GM23338 (cell line): ENCODE data around the gene CUX1. TPM values are rescaled to one million over a fixed set of nuclear protein-coding genes. Genes with fewer than 3 reads are reported as not detected.

Source experiments
- ATAC-seq: fragments of 200-7000 bp; cut with Tn5 transposase; 3 replicates; pipeline ENCODE4 v1.9.1; 2020
- DNase-seq: peaks from one replicate; pipeline ENCODE4 v3.0.0-alpha.2; 2015; ENCODE audit warnings: low spot score
- H2AFZ ChIP-seq: fragments of 200-600 bp; sonication (generic); 2 replicates; pipeline ENCODE4 v1.8.0; 2016; ENCODE audit warnings: antibody characterized with exemption, mild to moderate bottlenecking, moderate library complexity
- H3F3A ChIP-seq: fragments of 200-600 bp; sonication (generic); replicated peaks from 2 replicates; pipeline ENCODE4 v1.8.0; 2017; ENCODE audit warnings: antibody characterized with exemption, mixed run types, low read depth
- H3K27ac ChIP-seq: fragments of 200-600 bp; sonication (generic); 2 replicates; pipeline ENCODE4 v1.6.1; 2016; ENCODE audit warnings: low read depth
- H3K27me3 ChIP-seq: fragments of 200-600 bp; sonication (generic); 2 replicates; pipeline ENCODE4 v1.8.0; 2016; ENCODE audit warnings: mild to moderate bottlenecking, mixed run types, moderate library complexity; ENCODE audit not compliant: insufficient read depth
- H3K36me3 ChIP-seq: fragments of 200-600 bp; sonication (generic); 2 replicates; pipeline ENCODE4 v1.8.0; 2016; ENCODE audit warnings: mild to moderate bottlenecking; ENCODE audit not compliant: insufficient read depth
- H3K4me1 ChIP-seq: fragments of 200-600 bp; sonication (generic); 2 replicates; pipeline ENCODE4 v1.8.0; 2016; ENCODE audit warnings: mild to moderate bottlenecking, moderate library complexity; ENCODE audit not compliant: insufficient read depth
- H3K4me2 ChIP-seq: fragments of 200-600 bp; sonication (generic); 2 replicates; pipeline ENCODE4 v1.7.1; 2017; ENCODE audit warnings: mixed run types
- H3K4me3 ChIP-seq: fragments of 200-600 bp; sonication (generic); 2 replicates; pipeline ENCODE4 v1.6.1; 2016; ENCODE audit warnings: mixed run types
- H3K79me2 ChIP-seq: fragments of 200-600 bp; sonication (generic); replicated peaks from 2 replicates; pipeline ENCODE4 v1.8.0; 2017; ENCODE audit warnings: mild to moderate bottlenecking; ENCODE audit not compliant: insufficient read depth
- H3K9me2 ChIP-seq: fragments of 200-600 bp; sonication (generic); 2 replicates; pipeline ENCODE4 v1.8.0; 2017; ENCODE audit not compliant: insufficient read depth
- H4K20me1 ChIP-seq: fragments of 200-600 bp; sonication (generic); replicated peaks from 2 replicates; pipeline ENCODE4 v1.8.0; 2017; ENCODE audit warnings: mild to moderate bottlenecking; ENCODE audit not compliant: insufficient read depth
- H3K27ac Mint-ChIP-seq: 2 replicates; pipeline ENCODE4 v1.8.0; 2020; ENCODE audit warnings: inconsistent platforms, mild to moderate bottlenecking, moderate library complexity, mixed read lengths
- H3K27me3 Mint-ChIP-seq: 3 replicates; pipeline ENCODE4 v1.8.0; 2022; ENCODE audit warnings: low read depth, mild to moderate bottlenecking, moderate library complexity, mixed read lengths, inconsistent platforms; ENCODE audit not compliant: insufficient read depth, poor library complexity
- H3K36me3 Mint-ChIP-seq: 3 replicates; pipeline ENCODE4 v1.8.0; 2021; ENCODE audit warnings: low read depth, mild to moderate bottlenecking, inconsistent platforms, moderate library complexity, mixed read lengths
- H3K4me1 Mint-ChIP-seq: 3 replicates; pipeline ENCODE4 v1.8.0; 2020; ENCODE audit warnings: mild to moderate bottlenecking, inconsistent platforms, mixed read lengths
- H3K4me3 Mint-ChIP-seq: 3 replicates; pipeline ENCODE4 v1.8.0; 2021; ENCODE audit warnings: moderate library complexity, mild to moderate bottlenecking, inconsistent platforms, mixed read lengths
- H3K9me3 Mint-ChIP-seq: 3 replicates; pipeline ENCODE4 v1.8.0; 2020; ENCODE audit warnings: moderate library complexity, mild to moderate bottlenecking, inconsistent platforms, mixed read lengths
- CREB1 ChIP-seq: fragments of 250-450 bp; sonication (Bioruptor Pico); IDR thresholded peaks from 2 replicates; pipeline ENCODE4 v1.5.0; 2020; ENCODE audit warnings: low read depth, mild to moderate bottlenecking, moderate library complexity
- EZH2phosphoT487 ChIP-seq: fragments of 200-600 bp; sonication (generic); IDR thresholded peaks from one replicate; pipeline ENCODE4 v1.8.1; 2018; ENCODE audit warnings: antibody characterized with exemption; ENCODE audit not compliant: unreplicated experiment
- POLR2AphosphoS5 ChIP-seq: IDR thresholded peaks from 2 replicates; pipeline ENCODE4 v1.6.1; 2016; ENCODE audit warnings: antibody characterized with exemption, low read depth
- ZNF114 ChIP-seq: fragments of 250-450 bp; sonication (Bioruptor Pico); IDR thresholded peaks from 2 replicates; pipeline ENCODE4 v1.5.0; 2020; ENCODE audit warnings: mild to moderate bottlenecking, moderate library complexity
- long read RNA-seq: library from polyadenylated mRNA; unstranded; transcript quantifications from one replicate; pipeline ENCODE4 v2.0.0, GENCODE V29; 2020; ENCODE audit not compliant: unreplicated experiment
- polyA plus RNA-seq: library from polyadenylated mRNA; unstranded; fragments of >200 nt; fragmentation: Nextera tagmentation; extraction: Ambion mirVana; gene quantifications from 2 replicates; pipeline ENCODE4 v1.2.1, GENCODE V29; 2016
- total RNA-seq: library from RNA; depleted of rRNA; stranded (reverse); fragments of >200 nt; shearing (Covaris generic); gene quantifications from 2 replicates; pipeline ENCODE4 v1.2.3, GENCODE V29; 2014; rRNA removed
- TF ChIP-seq, protein P1 (sequence below): IDR thresholded peaks from one replicate; pipeline ENCODE4 v1.6.1; 2018; ENCODE audit warnings: antibody characterized with exemption; ENCODE audit not compliant: unreplicated experiment
- TF ChIP-seq, protein P2 (sequence below): fragments of 250-450 bp; sonication (Bioruptor Pico); IDR thresholded peaks from 2 replicates; pipeline ENCODE4 v1.5.0; 2020; ENCODE audit warnings: mild to moderate bottlenecking, moderate library complexity

CUX1 gene
- total RNA-seq (41.4 and 64.0 TPM in 2 replicates), polyA plus RNA-seq (40.1 and 49.9 TPM in 2 replicates)
- long read RNA-seq, partial matches to known transcripts: 2 of 6 reads
- long read RNA-seq, other reads (novel, unspliced or antisense): 3 of 6 reads

DNA sequence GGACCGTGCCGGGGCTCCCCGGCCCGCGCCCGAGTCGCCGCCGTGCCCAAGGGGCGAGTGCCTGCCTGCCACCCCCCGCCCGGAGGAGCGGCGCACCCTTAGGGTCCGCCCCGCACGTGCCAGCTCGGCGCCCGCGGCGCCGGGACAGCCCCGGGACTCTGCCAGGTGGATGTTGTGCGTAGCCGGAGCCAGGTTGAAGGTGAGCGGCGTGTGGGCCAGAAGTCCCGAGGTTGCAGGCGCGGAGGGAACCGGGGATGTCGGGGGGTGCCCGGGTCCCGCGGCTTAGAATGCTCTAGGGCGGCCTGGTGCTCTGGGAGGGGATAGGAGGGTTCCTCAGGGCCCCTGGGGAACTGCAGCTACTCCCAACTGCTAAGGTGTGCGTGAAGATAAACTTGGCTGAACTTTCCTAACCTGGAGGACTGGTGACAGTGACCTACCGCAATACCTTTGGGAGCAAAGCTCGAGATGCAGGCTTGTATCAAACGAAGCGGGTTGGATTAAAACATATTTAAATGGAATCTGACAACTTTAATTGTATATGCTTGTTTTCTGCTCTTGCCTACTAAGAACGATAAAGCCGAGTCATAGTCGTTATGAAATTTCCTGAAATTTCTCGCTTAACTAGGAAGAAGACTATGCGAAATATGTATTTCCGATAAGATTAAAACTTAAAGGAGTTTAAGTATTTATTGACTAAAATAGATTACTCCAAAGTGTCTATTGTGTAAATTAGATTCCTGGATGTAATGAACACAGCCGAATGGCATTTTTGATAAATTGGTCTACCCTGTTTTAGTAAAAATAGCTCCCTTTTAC is at the start of gene CUX1:
CUX1 (plus strand) TSS at position 156 of the 816 bp plus-strand sequence; CDS start at position 170, 14 bp downstream.
- Mint-ChIP-seq H3K36me3 (no peaks in the 10 kb centered on the region; the same call in 2 of the 3 replicates), H3K27ac (no peak within 1 kb of the TSS), H3K9me3 (no peaks in the 10 kb centered on the region; the same call in 2 of the 3 replicates), H3K27me3 (peaks cover 14% of the 10 kb centered on the region), H3K4me3 (peak within 1 kb of the TSS; percentile 84), H3K4me1 (peaks cover 56% of the 10 kb centered on the region)
- peak within 1 kb of the TSS; percentile 63 for H3K4me3 ChIP-seq
- no peaks in the 10 kb centered on the region for H3K36me3 ChIP-seq
- peaks cover 53% of the 10 kb centered on the region for H3K4me1 ChIP-seq
- DNase-seq: peak; percentile 62
- ATAC-seq: peak; percentile 24
- H3K79me2 ChIP-seq: peaks cover 53% of the 10 kb centered on the region
- no peak within 1 kb of the TSS for H3K27ac ChIP-seq
- H2AFZ ChIP-seq: no peak within 1 kb of the TSS
- H3K4me2 ChIP-seq: peak within 1 kb of the TSS; percentile 88
- H4K20me1 ChIP-seq: peaks cover 40% of the 10 kb centered on the region
- TF ChIP-seq, protein P1, sequence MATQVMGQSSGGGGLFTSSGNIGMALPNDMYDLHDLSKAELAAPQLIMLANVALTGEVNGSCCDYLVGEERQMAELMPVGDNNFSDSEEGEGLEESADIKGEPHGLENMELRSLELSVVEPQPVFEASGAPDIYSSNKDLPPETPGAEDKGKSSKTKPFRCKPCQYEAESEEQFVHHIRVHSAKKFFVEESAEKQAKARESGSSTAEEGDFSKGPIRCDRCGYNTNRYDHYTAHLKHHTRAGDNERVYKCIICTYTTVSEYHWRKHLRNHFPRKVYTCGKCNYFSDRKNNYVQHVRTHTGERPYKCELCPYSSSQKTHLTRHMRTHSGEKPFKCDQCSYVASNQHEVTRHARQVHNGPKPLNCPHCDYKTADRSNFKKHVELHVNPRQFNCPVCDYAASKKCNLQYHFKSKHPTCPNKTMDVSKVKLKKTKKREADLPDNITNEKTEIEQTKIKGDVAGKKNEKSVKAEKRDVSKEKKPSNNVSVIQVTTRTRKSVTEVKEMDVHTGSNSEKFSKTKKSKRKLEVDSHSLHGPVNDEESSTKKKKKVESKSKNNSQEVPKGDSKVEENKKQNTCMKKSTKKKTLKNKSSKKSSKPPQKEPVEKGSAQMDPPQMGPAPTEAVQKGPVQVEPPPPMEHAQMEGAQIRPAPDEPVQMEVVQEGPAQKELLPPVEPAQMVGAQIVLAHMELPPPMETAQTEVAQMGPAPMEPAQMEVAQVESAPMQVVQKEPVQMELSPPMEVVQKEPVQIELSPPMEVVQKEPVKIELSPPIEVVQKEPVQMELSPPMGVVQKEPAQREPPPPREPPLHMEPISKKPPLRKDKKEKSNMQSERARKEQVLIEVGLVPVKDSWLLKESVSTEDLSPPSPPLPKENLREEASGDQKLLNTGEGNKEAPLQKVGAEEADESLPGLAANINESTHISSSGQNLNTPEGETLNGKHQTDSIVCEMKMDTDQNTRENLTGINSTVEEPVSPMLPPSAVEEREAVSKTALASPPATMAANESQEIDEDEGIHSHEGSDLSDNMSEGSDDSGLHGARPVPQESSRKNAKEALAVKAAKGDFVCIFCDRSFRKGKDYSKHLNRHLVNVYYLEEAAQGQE: no peak
- TF ChIP-seq CREB1 (CRISPR knock-in tag): no peak
- TF ChIP-seq EZH2phosphoT487: no peak
- no peaks in the 10 kb centered on the region for H3K9me2 ChIP-seq
- H3F3A ChIP-seq: peaks cover 7% of the 10 kb centered on the region; the same call in 1 of the 2 replicates
- peaks cover 18% of the 10 kb centered on the region for H3K27me3 ChIP-seq

- Mint-ChIP-seq H3K9me3 (no peaks in the 10 kb centered on the region), H3K27me3 (peaks cover 8% of the 10 kb centered on the region), H3K4me1 (no peaks in the 10 kb centered on the region), H3K36me3 (no peaks in the 10 kb centered on the region), H3K27ac (no peak overlapping the region), H3K4me3 (no peak overlapping the region)
- Histone ChIP-seq H3K36me3 (no peaks in the 10 kb centered on the region), H3K4me2 (no peak overlapping the region), H3K79me2 (no peaks in the 10 kb centered on the region), H3K9me2 (no peaks in the 10 kb centered on the region), H2AFZ (no peak overlapping the region), H3K4me3 (no peak overlapping the region), H3K27me3 (no peaks in the 10 kb centered on the region), H3F3A (no peaks in the 10 kb centered on the region), H4K20me1 (no peaks in the 10 kb centered on the region), H3K4me1 (no peaks in the 10 kb centered on the region), H3K27ac (no peak overlapping the region)
- no peak for ATAC-seq
- no peak for DNase-seq
- TF ChIP-seq, protein P2, sequence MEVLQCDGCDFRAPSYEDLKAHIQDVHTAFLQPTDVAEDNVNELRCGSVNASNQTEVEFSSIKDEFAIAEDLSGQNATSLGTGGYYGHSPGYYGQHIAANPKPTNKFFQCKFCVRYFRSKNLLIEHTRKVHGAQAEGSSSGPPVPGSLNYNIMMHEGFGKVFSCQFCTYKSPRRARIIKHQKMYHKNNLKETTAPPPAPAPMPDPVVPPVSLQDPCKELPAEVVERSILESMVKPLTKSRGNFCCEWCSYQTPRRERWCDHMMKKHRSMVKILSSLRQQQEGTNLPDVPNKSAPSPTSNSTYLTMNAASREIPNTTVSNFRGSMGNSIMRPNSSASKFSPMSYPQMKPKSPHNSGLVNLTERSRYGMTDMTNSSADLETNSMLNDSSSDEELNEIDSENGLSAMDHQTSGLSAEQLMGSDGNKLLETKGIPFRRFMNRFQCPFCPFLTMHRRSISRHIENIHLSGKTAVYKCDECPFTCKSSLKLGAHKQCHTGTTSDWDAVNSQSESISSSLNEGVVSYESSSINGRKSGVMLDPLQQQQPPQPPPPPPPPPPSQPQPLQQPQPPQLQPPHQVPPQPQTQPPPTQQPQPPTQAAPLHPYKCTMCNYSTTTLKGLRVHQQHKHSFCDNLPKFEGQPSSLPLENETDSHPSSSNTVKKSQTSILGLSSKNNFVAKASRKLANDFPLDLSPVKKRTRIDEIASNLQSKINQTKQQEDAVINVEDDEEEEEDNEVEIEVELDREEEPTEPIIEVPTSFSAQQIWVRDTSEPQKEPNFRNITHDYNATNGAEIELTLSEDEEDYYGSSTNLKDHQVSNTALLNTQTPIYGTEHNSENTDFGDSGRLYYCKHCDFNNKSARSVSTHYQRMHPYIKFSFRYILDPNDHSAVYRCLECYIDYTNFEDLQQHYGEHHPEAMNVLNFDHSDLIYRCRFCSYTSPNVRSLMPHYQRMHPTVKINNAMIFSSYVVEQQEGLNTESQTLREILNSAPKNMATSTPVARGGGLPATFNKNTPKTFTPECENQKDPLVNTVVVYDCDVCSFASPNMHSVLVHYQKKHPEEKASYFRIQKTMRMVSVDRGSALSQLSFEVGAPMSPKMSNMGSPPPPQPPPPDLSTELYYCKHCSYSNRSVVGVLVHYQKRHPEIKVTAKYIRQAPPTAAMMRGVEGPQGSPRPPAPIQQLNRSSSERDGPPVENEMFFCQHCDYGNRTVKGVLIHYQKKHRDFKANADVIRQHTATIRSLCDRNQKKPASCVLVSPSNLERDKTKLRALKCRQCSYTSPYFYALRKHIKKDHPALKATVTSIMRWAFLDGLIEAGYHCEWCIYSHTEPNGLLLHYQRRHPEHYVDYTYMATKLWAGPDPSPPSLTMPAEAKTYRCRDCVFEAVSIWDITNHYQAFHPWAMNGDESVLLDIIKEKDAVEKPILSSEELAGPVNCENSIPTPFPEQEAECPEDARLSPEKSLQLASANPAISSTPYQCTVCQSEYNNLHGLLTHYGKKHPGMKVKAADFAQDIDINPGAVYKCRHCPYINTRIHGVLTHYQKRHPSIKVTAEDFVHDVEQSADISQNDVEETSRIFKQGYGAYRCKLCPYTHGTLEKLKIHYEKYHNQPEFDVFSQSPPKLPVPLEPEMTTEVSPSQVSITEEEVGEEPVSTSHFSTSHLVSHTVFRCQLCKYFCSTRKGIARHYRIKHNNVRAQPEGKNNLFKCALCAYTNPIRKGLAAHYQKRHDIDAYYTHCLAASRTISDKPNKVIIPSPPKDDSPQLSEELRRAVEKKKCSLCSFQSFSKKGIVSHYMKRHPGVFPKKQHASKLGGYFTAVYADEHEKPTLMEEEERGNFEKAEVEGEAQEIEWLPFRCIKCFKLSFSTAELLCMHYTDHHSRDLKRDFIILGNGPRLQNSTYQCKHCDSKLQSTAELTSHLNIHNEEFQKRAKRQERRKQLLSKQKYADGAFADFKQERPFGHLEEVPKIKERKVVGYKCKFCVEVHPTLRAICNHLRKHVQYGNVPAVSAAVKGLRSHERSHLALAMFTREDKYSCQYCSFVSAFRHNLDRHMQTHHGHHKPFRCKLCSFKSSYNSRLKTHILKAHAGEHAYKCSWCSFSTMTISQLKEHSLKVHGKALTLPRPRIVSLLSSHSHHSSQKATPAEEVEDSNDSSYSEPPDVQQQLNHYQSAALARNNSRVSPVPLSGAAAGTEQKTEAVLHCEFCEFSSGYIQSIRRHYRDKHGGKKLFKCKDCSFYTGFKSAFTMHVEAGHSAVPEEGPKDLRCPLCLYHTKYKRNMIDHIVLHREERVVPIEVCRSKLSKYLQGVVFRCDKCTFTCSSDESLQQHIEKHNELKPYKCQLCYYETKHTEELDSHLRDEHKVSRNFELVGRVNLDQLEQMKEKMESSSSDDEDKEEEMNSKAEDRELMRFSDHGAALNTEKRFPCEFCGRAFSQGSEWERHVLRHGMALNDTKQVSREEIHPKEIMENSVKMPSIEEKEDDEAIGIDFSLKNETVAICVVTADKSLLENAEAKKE (CRISPR knock-in tag): no peak
- TF ChIP-seq, protein P1: no peak
- TF ChIP-seq POLR2AphosphoS5: no peak
- no peak for TF ChIP-seq ZNF114 (CRISPR knock-in tag)
Measured at GRCh38 chr7:101768280-101768679, 49.1 kb upstream of the CUX1 start.
